Measurements from ENCODE around the gene CARS2.

DNA sequence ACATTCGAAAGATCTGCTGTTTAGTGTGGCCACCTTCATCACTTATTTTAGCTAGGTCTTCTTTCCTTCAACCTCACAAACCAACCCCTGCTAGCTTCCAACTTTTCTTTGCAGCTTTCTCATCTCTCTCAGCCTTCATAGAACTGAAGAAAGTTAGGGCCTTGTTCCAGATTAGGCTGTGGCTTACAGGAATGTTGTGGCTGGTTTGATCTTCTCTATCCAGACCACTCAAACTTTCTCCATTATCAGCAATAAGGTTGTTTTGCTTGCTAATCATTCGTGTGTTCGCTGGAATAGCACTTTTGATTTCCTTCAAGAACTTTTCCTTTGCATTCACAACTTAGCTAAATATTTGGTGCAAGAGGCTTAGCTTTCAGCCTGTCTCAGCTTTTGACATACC is 44.7 kb downstream of the CARS2 start:
- TF ChIP-seq POLR2AphosphoS5 (IDR thresholded peaks at IDR 0.05; ENCODE audit: low read depth, low read length) (no peak), TCF7L2 (IDR thresholded peaks at IDR 0.05; ENCODE audit: low read depth, low read length) (no peak), SIN3A (IDR thresholded peaks at IDR 0.05; ENCODE audit: borderline replicate concordance, insufficient read depth, low read depth, low read length) (no peak)
- TF ChIP-seq, protein P1, sequence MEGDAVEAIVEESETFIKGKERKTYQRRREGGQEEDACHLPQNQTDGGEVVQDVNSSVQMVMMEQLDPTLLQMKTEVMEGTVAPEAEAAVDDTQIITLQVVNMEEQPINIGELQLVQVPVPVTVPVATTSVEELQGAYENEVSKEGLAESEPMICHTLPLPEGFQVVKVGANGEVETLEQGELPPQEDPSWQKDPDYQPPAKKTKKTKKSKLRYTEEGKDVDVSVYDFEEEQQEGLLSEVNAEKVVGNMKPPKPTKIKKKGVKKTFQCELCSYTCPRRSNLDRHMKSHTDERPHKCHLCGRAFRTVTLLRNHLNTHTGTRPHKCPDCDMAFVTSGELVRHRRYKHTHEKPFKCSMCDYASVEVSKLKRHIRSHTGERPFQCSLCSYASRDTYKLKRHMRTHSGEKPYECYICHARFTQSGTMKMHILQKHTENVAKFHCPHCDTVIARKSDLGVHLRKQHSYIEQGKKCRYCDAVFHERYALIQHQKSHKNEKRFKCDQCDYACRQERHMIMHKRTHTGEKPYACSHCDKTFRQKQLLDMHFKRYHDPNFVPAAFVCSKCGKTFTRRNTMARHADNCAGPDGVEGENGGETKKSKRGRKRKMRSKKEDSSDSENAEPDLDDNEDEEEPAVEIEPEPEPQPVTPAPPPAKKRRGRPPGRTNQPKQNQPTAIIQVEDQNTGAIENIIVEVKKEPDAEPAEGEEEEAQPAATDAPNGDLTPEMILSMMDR (IDR thresholded peaks at IDR 0.05) = no peak
- TF ChIP-seq, protein P2, sequence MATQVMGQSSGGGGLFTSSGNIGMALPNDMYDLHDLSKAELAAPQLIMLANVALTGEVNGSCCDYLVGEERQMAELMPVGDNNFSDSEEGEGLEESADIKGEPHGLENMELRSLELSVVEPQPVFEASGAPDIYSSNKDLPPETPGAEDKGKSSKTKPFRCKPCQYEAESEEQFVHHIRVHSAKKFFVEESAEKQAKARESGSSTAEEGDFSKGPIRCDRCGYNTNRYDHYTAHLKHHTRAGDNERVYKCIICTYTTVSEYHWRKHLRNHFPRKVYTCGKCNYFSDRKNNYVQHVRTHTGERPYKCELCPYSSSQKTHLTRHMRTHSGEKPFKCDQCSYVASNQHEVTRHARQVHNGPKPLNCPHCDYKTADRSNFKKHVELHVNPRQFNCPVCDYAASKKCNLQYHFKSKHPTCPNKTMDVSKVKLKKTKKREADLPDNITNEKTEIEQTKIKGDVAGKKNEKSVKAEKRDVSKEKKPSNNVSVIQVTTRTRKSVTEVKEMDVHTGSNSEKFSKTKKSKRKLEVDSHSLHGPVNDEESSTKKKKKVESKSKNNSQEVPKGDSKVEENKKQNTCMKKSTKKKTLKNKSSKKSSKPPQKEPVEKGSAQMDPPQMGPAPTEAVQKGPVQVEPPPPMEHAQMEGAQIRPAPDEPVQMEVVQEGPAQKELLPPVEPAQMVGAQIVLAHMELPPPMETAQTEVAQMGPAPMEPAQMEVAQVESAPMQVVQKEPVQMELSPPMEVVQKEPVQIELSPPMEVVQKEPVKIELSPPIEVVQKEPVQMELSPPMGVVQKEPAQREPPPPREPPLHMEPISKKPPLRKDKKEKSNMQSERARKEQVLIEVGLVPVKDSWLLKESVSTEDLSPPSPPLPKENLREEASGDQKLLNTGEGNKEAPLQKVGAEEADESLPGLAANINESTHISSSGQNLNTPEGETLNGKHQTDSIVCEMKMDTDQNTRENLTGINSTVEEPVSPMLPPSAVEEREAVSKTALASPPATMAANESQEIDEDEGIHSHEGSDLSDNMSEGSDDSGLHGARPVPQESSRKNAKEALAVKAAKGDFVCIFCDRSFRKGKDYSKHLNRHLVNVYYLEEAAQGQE (IDR thresholded peaks at IDR 0.05; ENCODE audit: insufficient read depth in 1 of 2, low read depth in 2 of 2, low read length in 1 of 2) = no peak
